Esophagus squamous epithelium (tissue), 4 donors: ENCODE measurements around the gene DUSP15.

Experiments used
- POLR2A ChIP-seq, 4 donors: fragments of 450-650 bp; IDR thresholded peaks; one replicate each; pipeline ENCODE4 v1.6.1; 2017; ENCODE audit warnings: antibody characterized with exemption in 4 of 4, mild to moderate bottlenecking in 4 of 4, moderate library complexity in 3 of 4
- TF ChIP-seq, protein P1 (sequence below), 6 experiments: fragments of 450-650 bp in 4 of 6; fragments of 200-600 bp in 2 of 6; sonication (generic) in 2 of 6; IDR thresholded peaks; one replicate each; pipeline ENCODE4 v1.5.1; 2016 to 2019; ENCODE audit warnings: antibody characterized with exemption in 6 of 6, mild to moderate bottlenecking in 4 of 6, moderate library complexity in 4 of 6

DNA sequence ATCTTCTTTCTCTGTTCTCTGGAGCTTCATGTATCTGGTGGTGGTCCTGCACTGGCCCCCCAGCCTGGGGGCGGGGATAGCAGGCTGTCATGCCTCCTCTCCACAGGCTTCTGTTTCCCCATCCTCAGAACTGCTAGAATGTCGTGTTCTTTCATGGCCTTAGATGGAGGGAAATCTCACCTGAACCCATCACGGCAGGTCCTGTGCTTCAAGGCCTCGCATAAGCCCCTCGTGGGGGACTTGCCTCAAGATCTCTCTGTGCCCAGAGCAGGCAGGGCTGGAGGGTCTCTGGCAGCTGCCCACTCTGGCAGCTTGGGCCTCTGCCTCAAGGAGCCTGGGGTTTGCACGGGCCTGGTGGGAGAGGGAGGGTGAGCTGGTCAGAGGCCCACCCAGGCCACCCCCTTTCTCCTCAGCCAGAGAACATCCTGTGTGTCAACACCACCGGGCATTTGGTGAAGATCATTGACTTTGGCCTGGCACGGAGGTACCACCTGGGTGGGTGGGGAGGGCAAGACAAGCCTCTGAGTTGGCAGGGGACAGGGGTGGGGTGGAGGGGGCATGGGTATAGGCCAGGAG lies 39.8 kb downstream of the DUSP15 start:
- TF ChIP-seq, protein P1, sequence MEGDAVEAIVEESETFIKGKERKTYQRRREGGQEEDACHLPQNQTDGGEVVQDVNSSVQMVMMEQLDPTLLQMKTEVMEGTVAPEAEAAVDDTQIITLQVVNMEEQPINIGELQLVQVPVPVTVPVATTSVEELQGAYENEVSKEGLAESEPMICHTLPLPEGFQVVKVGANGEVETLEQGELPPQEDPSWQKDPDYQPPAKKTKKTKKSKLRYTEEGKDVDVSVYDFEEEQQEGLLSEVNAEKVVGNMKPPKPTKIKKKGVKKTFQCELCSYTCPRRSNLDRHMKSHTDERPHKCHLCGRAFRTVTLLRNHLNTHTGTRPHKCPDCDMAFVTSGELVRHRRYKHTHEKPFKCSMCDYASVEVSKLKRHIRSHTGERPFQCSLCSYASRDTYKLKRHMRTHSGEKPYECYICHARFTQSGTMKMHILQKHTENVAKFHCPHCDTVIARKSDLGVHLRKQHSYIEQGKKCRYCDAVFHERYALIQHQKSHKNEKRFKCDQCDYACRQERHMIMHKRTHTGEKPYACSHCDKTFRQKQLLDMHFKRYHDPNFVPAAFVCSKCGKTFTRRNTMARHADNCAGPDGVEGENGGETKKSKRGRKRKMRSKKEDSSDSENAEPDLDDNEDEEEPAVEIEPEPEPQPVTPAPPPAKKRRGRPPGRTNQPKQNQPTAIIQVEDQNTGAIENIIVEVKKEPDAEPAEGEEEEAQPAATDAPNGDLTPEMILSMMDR (IDR thresholded peaks at IDR 0.05): no peak
- no peak for TF ChIP-seq POLR2A (IDR thresholded peaks at IDR 0.05)
